GM20431 (cell line): ENCODE results near the gene ESRRA.

Experiments used
- in situ Hi-C: fragments of 300-500 bp; cut with MseI, MboI; formaldehyde crosslinking; loops from one replicate; pipeline ENCODE4 v1.15.0; 2020; ENCODE audit warnings: low sequenced_read_pairs; ENCODE audit not compliant: unreplicated experiment

Gene ESRRA

GRCh38 chr11:64305075-64305690, at the start of gene ESRRA:
Gene ESRRA (plus strand): TSS chr11:64305524. CDS start chr11:64307180, 1,656 bp downstream.
- in situ Hi-C loops, result no loop called here

DNA sequence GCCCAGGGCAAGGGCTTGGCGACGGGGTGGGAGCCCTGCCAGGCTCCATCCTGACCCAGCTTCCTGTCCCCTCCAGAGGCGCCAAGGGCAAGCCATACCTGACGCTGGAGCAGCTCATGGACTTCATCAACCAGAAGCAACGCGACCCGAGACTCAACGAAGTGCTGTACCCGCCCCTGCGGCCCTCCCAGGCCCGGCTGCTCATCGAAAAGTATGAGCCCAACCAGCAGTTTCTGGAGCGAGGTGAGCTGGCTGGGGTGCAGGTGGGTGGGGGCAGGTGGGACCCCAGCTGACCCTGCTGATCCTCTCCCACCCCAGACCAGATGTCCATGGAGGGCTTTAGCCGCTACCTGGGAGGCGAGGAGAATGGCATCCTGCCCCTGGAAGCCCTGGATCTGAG, 49.0 kb upstream of the ESRRA start:
- in situ Hi-C loops, result no loop called here

GRCh38 chr11:64258356-64258755, 47.0 kb upstream of the ESRRA start:
- in situ Hi-C loops, result no loop called here

DNA sequence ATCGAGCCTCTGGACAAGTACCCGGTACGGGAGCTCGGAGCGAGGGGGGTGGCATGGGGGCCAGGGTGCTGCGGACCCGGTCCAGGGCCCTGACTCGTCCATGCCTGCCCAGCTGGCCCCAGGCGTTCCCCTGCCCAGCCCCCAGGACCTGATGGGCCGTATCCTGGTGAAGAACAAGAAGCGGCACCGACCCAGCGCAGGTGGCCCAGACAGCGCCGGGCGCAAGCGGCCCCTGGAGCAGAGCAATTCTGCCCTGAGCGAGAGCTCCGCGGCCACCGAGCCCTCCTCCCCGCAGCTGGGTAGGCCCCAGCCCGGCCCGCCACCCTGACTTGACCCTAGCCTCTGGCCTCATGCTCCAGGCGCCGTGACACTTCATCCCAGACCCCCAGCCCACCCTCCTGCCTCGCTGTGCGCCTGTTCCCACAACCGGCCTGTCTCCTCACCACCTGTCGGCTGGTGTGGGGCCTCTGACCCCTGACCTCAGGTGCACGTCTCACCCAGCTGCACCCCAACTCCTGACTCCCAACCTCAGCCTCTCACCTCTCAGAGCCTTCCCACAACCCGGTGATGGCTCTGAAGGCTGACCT, 46.3 kb upstream of the ESRRA start:
- in situ Hi-C loops, result no loop called here

GRCh38 chr11:64259533-64260067, 45.7 kb upstream of the ESRRA start:
- in situ Hi-C loops, result no loop called here

GRCh38 chr11:64260147-64260708, 45.1 kb upstream of the ESRRA start:
- in situ Hi-C loops, result no loop called here

DNA sequence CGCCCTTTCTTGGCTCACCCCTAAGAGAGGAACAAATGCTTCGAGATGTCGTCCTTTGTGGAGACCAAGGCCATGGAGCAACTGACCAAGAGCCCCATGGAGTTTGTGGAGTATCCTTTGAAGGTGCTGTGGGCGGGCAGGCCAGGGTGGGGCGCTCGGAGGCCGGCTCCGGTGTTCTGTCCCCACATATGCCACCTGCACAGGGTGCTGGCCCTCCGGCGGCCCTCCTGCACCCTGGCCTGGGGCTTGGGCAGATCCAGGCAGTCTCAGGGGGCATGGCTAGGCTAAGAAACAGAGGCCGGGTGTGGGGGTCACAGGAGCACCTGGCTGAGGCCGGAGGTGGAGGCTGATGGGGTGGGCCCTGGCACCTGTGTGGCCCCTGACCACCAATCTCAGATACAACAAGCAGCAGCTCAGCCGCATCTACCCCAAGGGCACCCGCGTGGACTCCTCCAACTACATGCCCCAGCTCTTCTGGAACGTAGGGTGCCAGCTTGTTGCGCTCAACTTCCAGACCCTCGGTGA, 43.7 kb upstream of the ESRRA start:
- in situ Hi-C loops, result no loop called here

DNA sequence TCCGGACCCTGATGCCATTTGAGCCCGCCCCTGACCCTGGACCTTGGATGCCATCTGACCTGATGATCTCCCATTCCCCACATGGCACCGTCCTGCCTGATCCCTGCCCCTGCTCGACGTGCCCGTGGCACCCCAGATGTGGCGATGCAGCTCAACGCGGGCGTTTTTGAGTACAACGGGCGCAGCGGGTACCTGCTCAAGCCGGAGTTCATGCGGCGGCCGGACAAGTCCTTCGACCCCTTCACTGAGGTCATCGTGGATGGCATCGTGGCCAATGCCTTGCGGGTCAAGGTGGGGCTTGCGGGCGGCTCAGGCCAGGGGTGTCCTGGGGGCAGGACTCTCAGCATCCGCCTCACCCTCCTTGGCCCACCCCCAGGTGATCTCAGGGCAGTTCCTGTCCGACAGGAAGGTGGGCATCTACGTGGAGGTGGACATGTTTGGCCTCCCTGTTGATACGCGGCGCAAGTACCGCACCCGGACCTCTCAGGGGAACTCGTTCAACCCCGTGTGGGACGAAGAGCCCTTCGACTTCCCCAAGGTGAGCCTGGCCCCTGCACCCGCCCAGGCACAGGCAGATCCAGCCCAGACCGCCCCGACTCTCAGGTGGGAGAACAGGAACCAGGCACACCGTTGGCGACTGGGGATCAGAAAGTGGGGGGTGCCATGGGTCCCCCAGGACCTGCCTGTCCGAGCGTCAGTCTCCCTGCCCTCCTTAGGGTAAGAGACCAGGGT, 42.9 kb upstream of the ESRRA start:
- in situ Hi-C loops, result no loop called here

GRCh38 chr11:64263021-64263946, 42.0 kb upstream of the ESRRA start:
- in situ Hi-C loops, result no loop called here

DNA sequence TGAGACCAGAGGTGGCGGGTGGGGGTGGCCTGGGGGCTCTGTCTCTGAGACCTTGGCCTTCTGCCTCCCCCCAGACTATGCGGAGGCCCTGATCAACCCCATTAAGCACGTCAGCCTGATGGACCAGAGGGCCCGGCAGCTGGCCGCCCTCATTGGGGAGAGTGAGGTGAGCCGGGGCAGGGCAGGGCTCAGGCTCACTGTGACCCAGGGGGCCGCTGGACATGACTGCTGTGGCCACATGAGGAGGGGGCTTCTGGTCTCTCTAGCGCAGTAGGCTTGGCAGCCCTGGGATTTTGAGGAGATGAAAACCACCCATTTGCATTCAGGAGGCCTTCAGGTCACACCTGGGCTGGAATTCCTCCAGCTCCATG, 41.4 kb upstream of the ESRRA start:
- in situ Hi-C loops, result no loop called here

- in situ Hi-C loops, result no loop called here
Measured at GRCh38 chr11:64264371-64264852, 40.9 kb upstream of the ESRRA start.

GRCh38 chr11:64265176-64266160, 39.9 kb upstream of the ESRRA start:
- in situ Hi-C loops, result no loop called here

DNA sequence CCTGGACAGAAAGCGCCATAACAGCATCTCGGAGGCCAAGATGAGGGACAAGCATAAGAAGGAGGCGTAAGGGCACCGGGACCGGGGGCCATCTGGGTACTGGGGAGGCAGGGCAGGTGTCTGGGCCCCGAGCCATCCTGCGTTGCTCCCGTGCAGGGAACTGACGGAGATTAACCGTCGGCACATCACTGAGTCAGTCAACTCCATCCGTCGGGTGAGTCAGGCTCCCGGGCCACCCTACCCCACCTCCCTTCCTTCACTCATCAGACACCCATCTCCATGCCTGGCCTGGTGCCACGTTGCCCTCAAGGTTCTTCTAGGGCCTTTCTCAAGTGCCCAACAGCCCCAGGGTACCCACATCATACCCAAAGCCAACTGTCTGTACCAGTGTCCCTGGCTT, 39.0 kb upstream of the ESRRA start:
- in situ Hi-C loops, result no loop called here

GRCh38 chr11:64267207-64267945, 37.9 kb upstream of the ESRRA start:
- in situ Hi-C loops, result no loop called here

DNA sequence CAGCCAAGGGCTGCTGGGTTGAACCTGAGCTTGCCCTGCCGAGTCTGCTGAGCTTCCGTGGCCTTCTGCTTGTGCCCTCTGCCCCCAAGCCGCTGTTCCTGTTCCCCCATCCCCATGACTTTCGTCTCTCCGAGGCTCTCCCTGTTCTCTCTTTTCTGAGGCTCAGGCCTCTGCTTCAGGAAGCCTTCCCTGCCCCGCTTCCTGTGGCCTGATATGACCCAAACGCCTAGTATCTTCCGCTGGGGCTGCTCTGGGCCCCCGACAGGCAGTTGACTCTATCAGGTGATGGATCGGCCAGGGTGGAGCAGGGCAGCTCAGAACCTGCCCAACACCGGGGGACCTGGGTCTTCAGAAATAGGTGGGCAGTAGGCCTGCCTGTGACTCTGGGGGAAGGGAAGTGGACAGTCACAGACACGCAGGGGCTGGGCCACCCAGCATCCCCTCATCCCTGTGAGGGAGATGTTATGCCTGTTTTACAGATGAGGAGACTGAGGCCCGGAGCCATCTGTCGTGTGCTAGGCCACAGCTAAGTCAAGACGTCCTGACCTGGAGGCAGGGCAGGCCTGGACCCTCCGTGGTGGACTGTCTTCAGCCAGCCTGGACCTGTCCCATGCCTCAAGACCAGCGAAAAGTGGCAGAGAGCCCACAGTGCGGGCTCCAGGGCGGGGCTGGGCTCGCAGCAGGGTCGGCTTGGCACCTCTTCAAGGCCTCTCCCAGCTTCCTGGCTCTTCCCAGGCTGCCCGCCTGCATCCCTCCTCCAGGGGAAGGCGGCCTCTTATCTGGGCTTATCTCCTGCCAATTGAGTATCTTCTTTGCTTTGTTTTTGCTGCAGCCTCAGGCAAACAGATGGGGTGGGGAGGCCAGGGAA, 37.1 kb upstream of the ESRRA start:
- in situ Hi-C loops, result no loop called here

GRCh38 chr11:64268893-64269539, 36.3 kb upstream of the ESRRA start:
- in situ Hi-C loops, result no loop called here
